Activated T-cell treated with anti-CD3 and anti-CD28 coated beads, Interleukin-2, amount 50 U/mL, for 48 hours (primary cell): ENCODE data around the gene C2orf92.

Source experiments
- DNase-seq, 2 experiments: peaks; one replicate each; pipeline ENCODE4 v3.0.0-alpha.2; 2020

The C2orf92 gene

DNA sequence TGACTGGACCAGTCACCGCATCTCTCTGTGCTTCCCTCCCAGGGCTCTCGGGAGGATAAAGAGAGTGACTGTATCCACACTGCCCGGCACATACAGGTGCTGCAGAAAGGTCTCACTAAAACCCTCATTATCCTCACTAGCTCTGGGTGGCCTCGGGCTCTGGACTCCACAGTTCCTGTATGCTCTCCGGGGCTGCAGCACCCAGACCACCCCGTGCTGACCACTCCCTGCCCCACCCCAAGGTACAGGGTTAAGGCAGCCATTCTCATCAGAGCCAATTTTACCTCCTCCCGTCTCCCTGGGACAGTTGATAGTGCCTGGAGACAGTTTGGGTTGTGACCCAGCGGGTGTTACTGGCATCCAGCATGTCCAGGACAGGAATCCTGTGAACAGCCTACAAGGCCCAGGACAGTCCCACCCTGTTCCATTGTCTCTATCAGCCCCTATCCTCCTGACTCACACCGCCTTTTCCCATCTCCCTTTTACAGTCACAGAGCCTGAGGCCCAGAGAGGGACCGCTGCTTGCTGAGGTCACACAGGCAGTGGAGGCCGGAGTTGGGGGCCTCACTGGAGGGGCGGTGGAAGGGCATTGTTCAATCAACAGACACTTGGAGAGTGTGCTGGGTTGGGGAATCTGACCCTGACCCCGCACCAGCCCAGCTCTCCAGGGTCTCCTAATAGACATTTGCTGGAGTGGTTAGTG, 45.6 kb downstream of the C2orf92 start:
- DNase-seq: no peak

DNA sequence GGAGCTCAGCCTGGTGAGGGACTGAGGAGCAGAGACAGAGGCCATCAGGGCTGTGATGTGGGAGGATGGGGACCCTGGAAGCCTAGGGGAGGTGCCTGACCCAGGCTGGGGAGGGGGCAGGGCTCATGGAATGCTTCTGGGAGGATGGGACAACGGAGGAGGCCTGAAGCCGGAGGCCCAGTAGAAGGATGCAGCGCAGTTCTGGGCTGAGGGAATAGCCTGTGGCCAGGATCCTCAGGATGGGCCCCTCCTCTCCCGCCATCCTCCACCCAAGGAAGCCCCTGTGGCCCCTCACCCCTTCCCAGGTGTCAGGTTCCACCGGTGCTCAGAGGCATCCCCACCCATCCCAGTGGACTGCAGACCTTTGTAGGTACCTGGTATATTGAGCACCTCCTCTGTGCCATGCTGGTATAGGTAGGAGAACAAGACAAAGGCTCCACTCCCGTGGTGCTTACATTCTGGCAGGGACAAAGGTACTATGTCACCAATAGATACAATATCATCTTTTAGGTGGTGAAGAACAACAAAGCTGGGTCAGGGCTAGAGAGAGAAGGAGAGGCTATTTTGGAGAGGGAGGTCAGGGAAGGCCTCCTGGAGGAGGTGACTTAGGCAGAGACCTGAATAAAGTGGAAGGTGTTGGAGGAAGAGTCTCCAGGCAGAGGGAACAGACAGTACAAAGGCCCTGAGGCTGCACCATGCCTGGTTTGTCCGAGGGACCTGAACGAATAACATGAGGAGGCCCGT, 46.6 kb downstream of the C2orf92 start:
- no peak for DNase-seq

DNA sequence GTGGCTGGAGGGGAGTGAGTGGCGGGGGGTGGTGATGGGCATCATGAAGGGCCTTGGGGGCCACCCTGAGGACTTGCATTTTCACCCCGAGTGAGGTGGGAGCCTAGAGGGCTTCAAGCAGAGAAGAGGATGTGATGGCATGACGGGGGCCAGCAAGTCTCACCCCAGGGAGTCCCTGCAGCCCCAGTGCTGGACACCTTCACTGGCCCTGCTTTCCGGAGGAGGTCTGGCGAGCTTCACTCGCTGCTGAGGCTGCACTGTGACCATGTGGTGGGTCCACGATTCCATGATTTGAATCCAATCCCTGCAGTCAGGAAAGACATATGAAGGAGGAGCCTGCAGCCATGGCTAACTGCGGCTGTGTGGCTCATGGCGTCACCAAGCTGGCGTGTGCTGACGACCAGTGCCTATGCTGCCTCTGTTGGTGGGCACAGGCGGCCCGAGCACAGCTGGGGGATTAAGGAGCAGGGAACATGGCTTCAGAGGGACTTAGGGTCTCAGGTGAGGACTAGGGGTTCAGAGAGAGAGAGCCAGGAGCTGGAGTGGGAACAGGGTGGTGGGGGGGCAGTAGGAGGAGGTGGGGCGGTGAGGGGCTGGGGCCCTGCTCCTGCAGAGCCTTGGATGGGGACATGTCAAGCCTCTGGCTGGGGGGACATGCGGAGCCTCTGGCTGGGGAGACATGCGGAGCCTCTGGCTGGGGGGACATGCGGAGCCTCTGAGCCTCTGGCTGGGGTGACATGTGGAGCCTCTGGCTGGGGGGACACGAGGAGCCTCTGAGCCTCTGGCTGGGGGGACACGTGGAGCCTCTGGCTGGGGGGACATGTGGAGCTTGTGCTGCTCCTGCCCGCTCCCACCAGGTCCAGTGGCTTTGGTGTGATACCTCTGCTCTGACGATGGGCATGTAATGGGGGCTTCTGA, 47.4 kb downstream of the C2orf92 start:
- DNase-seq: peak in 1 of 2 experiments; percentile 54

DNA sequence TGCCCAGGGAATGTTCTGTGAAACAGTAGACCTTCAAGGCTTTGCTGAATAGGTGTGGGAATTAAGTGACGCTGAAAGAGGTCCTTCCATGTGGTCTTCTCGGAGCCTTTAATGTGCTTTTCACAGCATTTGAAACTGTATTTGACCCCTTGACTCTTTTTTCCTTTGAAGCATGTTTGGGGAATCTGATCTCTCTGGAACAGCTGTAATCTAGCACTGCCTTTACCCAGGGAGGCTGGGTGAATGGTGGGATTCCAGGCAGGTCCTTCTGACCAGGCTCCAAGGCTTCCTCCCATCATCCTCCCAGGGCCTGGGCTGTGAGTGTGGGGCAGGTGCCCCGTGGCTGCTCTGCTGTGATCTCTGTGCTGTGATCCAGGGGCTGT, 48.1 kb downstream of the C2orf92 start:
- DNase-seq: peak in 1 of 2 experiments; percentile 33

GRCh38 chr2:97718051-97718882, 48.8 kb downstream of the C2orf92 start:
- peak; percentile 76 to 83 for DNase-seq

GRCh38 chr2:97718942-97719341, 49.4 kb downstream of the C2orf92 start:
- no peak for DNase-seq

GRCh38 chr2:97719362-97720155, 50.0 kb downstream of the C2orf92 start:
- DNase-seq: no peak

DNA sequence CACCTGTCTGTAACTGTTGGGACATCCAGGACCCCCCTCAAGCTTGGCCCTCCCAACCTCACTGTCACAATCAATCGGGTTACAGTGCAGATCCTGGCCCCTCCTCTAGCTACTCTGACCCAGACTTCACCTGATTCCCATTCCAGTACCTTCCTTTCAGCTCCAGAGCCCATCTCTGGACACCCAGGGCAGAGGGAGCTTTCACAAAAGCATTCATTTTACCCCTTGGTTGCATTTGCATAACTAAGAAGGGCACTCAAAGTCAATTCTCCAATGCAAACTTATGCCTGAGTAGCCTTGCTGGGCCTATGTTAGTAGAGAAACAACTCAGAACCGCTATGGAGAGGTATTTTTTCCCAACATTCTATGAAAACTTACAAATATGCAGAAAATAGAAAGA, 51.2 kb downstream of the C2orf92 start:
- DNase-seq: no peak

GRCh38 chr2:97722227-97722626, 52.7 kb downstream of the C2orf92 start:
- no peak for DNase-seq

GRCh38 chr2:97723156-97724072, 53.9 kb downstream of the C2orf92 start:
- DNase-seq: no peak

DNA sequence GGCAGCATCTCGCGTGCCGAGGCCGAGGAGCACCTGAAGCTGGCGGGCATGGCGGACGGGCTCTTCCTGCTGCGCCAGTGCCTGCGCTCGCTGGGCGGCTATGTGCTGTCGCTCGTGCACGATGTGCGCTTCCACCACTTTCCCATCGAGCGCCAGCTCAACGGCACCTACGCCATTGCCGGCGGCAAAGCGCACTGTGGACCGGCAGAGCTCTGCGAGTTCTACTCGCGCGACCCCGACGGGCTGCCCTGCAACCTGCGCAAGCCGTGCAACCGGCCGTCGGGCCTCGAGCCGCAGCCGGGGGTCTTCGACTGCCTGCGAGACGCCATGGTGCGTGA, 54.5 kb downstream of the C2orf92 start:
- DNase-seq: no peak

GRCh38 chr2:97724501-97724900, 55.0 kb downstream of the C2orf92 start:
- no peak for DNase-seq

DNA sequence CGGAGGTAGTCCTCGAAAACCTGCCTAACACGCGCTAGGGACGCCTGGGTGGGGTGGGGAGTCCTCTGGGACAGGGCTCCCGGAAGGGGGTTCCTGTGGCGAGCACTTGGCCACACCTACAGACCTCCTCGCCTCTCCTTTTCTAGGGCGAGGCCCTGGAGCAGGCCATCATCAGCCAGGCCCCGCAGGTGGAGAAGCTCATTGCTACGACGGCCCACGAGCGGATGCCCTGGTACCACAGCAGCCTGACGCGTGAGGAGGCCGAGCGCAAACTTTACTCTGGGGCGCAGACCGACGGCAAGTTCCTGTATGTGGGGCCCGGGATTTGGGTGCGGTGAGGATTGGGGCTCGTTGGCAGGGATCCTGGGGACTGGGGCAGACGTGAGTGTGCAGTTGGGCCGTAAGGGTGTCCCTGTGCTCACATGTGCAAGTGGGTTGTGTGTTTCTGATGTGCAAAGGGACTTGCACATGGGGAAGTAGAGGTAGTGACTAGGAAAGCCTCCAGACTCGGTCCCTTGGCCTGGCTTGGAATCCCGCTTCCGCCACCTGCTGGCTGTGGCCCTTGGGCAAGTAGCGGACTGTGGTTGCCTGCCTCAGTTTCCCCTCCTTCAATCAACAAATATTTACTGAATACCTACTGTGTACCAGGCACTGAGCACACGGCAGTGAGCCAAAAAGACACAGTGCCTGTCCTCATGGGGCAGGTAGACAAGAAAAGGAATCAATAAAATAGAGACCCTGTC, 55.6 kb downstream of the C2orf92 start:
- no peak for DNase-seq

GRCh38 chr2:97726261-97727064, 57.0 kb downstream of the C2orf92 start:
- no peak for DNase-seq

DNA sequence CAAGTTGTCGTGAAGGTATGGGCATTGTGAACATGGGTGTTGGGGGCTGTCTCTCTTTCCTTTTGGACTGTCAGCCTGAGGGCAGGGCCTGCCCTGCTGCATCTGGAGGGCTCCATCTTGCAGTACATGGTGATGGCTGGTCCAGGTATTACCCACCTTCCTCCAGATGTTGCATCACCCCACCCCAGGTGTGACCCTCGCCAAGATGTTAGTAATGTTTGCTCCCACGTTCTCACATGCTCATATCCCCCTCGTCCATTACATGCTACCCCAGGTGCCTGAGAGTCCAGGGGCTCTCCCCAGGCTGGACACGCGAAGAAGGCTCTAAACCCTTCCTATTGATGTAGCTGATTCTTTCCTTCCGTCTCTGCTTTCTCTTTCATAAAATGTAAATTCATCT, 57.8 kb downstream of the C2orf92 start:
- DNase-seq: no peak

DNA sequence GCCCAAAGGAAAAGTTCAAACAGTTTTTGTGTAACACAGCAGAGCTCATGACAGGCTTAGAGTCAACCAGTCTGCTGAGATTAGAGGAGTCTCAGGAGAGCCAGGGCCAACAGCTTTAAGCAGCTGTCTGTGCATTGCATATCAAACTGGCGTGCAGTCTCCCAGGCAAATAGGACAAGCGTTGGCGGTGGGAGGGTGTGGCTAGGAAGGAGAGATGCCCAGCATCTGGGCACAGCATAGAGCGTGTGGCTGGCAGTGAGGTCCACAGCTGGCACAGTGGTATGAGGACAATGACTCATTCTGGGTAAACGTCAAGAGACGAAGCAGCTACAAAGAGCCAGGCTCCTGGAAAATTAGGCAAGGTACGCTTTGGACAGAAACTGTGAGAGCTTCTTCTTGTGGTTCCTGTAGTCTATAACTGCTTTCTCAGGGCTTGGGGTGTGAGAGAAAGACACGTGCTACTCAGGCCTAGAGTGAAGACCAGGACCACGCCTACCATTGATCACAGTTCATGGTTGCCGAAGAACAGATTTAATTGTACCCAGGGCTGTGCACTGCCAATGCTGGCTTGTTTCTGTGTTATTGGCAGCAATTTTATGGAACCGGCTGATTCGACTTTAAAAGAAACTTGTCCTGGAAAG, 58.7 kb downstream of the C2orf92 start:
- no peak for DNase-seq

- no peak for DNase-seq
Observed at GRCh38 chr2:97730245-97730644, 60.7 kb downstream of the C2orf92 start.

DNA sequence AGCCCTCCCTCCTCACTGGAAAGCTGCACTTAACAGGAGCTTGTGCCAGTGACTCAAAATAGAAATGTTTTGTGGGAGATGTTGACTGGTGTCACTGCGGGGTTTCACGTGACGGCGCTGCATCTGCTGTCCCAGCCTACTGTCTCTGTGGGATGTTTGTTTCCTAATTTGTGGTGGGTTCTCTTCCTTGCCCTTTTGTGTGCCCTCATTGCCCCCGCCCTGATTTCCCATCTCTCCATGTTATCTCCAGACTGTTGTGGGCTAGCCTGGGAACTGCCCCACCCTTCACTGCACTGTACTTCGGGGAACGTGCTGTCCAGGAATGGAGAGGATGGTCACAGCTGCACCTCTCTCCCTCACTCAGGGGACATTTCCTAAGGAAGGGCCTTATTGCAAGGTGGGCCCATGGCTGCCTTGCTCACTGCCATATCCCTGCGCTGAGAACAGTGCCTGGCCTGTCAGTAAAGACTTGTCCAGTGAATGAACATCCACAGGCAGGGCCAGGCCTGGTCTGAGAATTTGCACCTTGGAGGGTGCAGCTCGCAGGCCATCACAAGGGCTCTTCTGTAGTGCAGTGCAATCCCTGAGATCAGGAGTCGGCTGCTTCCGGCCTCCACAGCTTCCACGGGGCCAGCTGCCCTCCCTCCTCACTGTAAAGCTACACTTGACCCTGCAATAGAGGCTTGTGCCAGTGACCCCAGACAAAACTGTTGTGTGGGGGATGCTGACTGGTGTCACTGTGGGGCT, 61.9 kb downstream of the C2orf92 start:
- no peak for DNase-seq
